HEK293 (cell line): ENCODE results near the gene PMM1.

Experiments
- GLIS1 ChIP-seq: fragments of 450-650 bp; formaldehyde crosslinking; IDR thresholded peaks from 2 replicates; pipeline ENCODE4 v1.5.1; 2016; ENCODE audit warnings: missing biosample characterization, missing genetic modification characterization
- KLF10 ChIP-seq: fragments of 450-650 bp; IDR thresholded peaks from 2 replicates; pipeline ENCODE4 v1.5.1; 2018; ENCODE audit warnings: missing biosample characterization, mild to moderate bottlenecking, missing genetic modification characterization
- MYNN ChIP-seq: fragments of 450-650 bp; formaldehyde crosslinking; IDR thresholded peaks from 2 replicates; pipeline ENCODE4 v1.5.1; 2016; ENCODE audit warnings: missing biosample characterization, missing genetic modification characterization, borderline replicate concordance
- MZF1 ChIP-seq: fragments of 450-650 bp; formaldehyde crosslinking; IDR thresholded peaks from 2 replicates; pipeline ENCODE4 v1.5.1; 2017; ENCODE audit warnings: missing biosample characterization, missing genetic modification characterization, borderline replicate concordance
- PRDM6 ChIP-seq: fragments of 450-650 bp; formaldehyde crosslinking; IDR thresholded peaks from 2 replicates; pipeline ENCODE4 v1.5.1; 2017; ENCODE audit warnings: missing biosample characterization, missing genetic modification characterization
- RBAK ChIP-seq: fragments of 450-650 bp; formaldehyde crosslinking; IDR thresholded peaks from 2 replicates; pipeline ENCODE4 v1.5.1; 2016; ENCODE audit warnings: missing biosample characterization, missing genetic modification characterization
- REPIN1 ChIP-seq: fragments of 450-650 bp; formaldehyde crosslinking; IDR thresholded peaks from 2 replicates; pipeline ENCODE4 v1.5.1; 2017; ENCODE audit warnings: missing biosample characterization, missing genetic modification characterization, low read depth
- REST ChIP-seq: fragments of 450-650 bp; formaldehyde crosslinking; IDR thresholded peaks from 2 replicates; pipeline ENCODE4 v1.5.1; 2016; ENCODE audit warnings: missing biosample characterization, missing genetic modification characterization
- SCRT1 ChIP-seq: fragments of 450-650 bp; formaldehyde crosslinking; IDR thresholded peaks from 2 replicates; pipeline ENCODE4 v1.5.1; 2016; ENCODE audit warnings: missing biosample characterization, missing genetic modification characterization, borderline replicate concordance
- ZBTB11 ChIP-seq: fragments of 450-650 bp; formaldehyde crosslinking; conservative IDR thresholded peaks from 2 replicates; pipeline ENCODE4 v1.5.1; 2016; ENCODE audit warnings: low read depth, missing biosample characterization, missing genetic modification characterization
- ZIC2 ChIP-seq: fragments of 450-650 bp; formaldehyde crosslinking; IDR thresholded peaks from 2 replicates; pipeline ENCODE4 v1.5.1; 2016; ENCODE audit warnings: missing biosample characterization, missing genetic modification characterization
- ZNF121 ChIP-seq: fragments of 450-650 bp; formaldehyde crosslinking; IDR thresholded peaks from 2 replicates; pipeline ENCODE4 v1.5.1; 2016; ENCODE audit warnings: missing biosample characterization, missing genetic modification characterization
- ZNF133 ChIP-seq: fragments of 450-650 bp; formaldehyde crosslinking; IDR thresholded peaks from 2 replicates; pipeline ENCODE4 v1.5.1; 2016; ENCODE audit warnings: missing biosample characterization, missing genetic modification characterization
- ZNF274 ChIP-seq, 2 experiments: fragments of 200-500 bp in 1 of 2; fragments of 450-650 bp in 1 of 2; sonication (Bioruptor generic) in 1 of 2; formaldehyde crosslinking in 1 of 2; IDR thresholded peaks; 2 replicates each; pipeline versions ENCODE4 v1.5.1 to v1.6.1; 2014 to 2016; ENCODE audit warnings: borderline replicate concordance in 1 of 2, inconsistent platforms in 1 of 2, low read length in 1 of 2, missing biosample characterization in 1 of 2, missing genetic modification characterization in 1 of 2
- ZNF394 ChIP-seq: fragments of 450-650 bp; formaldehyde crosslinking; IDR thresholded peaks from 2 replicates; pipeline ENCODE4 v1.5.1; 2016; ENCODE audit warnings: missing biosample characterization, missing genetic modification characterization, mild to moderate bottlenecking, moderate library complexity, borderline replicate concordance
- ZNF549 ChIP-seq: fragments of 450-650 bp; IDR thresholded peaks from 2 replicates; pipeline ENCODE4 v1.5.1; 2018; ENCODE audit warnings: missing biosample characterization, missing genetic modification characterization, mild to moderate bottlenecking, inconsistent platforms, moderate library complexity
- ZNF560 ChIP-seq: fragments of 450-650 bp; formaldehyde crosslinking; IDR thresholded peaks from 2 replicates; pipeline ENCODE4 v1.5.1; 2017; ENCODE audit warnings: missing biosample characterization, missing genetic modification characterization, borderline replicate concordance
- ZNF596 ChIP-seq: fragments of 450-650 bp; IDR thresholded peaks from 2 replicates; pipeline ENCODE4 v1.5.0; 2018; ENCODE audit warnings: missing biosample characterization, mild to moderate bottlenecking, missing genetic modification characterization, moderate library complexity
- ZNF610 ChIP-seq: fragments of 450-650 bp; formaldehyde crosslinking; IDR thresholded peaks from 2 replicates; pipeline ENCODE4 v1.5.1; 2016; ENCODE audit warnings: missing biosample characterization, missing genetic modification characterization, borderline replicate concordance
- ZNF677 ChIP-seq: fragments of 450-650 bp; IDR thresholded peaks from 2 replicates; pipeline ENCODE4 v1.5.0; 2018; ENCODE audit warnings: missing biosample characterization, mild to moderate bottlenecking, missing genetic modification characterization, moderate library complexity
- ZNF76 ChIP-seq: fragments of 450-650 bp; formaldehyde crosslinking; IDR thresholded peaks from 2 replicates; pipeline ENCODE4; 2016; ENCODE audit warnings: low read depth, missing biosample characterization, missing genetic modification characterization, borderline replicate concordance
- ZNF776 ChIP-seq: fragments of 450-650 bp; formaldehyde crosslinking; IDR thresholded peaks from 2 replicates; pipeline ENCODE4 v1.5.0; 2017; ENCODE audit warnings: missing biosample characterization, missing genetic modification characterization, borderline replicate concordance
- TF ChIP-seq, protein P1 (sequence below): fragments of 450-650 bp; formaldehyde crosslinking; IDR thresholded peaks from 2 replicates; pipeline ENCODE4 v1.5.1; 2016; ENCODE audit warnings: missing biosample characterization, missing genetic modification characterization
- TF ChIP-seq, protein P2 (sequence below): IDR thresholded peaks from 2 replicates; pipeline ENCODE4 v1.6.1; 2011; ENCODE audit warnings: mild to moderate bottlenecking, low read depth, low read length, borderline replicate concordance
- TF ChIP-seq, protein P3 (sequence below): fragments of 450-650 bp; formaldehyde crosslinking; IDR thresholded peaks from 2 replicates; pipeline ENCODE4 v1.5.1; 2016; ENCODE audit warnings: missing biosample characterization, missing genetic modification characterization, low read depth

The PMM1 gene

GRCh38 chr22:41619979-41620588 is 30.4 kb upstream of the PMM1 start (continued):
- TF ChIP-seq ZNF133: no peak
- no peak for TF ChIP-seq RBAK (tag by site-specific recombination)
- TF ChIP-seq MZF1: no peak
- no peak for TF ChIP-seq ZBTB11
- TF ChIP-seq ZNF596 (tag by site-specific recombination): no peak
- no peak for TF ChIP-seq REST (tag by site-specific recombination)
- TF ChIP-seq KLF10 (tag by site-specific recombination): no peak
- no peak for TF ChIP-seq ZNF394 (tag by site-specific recombination)
- TF ChIP-seq, protein P1, sequence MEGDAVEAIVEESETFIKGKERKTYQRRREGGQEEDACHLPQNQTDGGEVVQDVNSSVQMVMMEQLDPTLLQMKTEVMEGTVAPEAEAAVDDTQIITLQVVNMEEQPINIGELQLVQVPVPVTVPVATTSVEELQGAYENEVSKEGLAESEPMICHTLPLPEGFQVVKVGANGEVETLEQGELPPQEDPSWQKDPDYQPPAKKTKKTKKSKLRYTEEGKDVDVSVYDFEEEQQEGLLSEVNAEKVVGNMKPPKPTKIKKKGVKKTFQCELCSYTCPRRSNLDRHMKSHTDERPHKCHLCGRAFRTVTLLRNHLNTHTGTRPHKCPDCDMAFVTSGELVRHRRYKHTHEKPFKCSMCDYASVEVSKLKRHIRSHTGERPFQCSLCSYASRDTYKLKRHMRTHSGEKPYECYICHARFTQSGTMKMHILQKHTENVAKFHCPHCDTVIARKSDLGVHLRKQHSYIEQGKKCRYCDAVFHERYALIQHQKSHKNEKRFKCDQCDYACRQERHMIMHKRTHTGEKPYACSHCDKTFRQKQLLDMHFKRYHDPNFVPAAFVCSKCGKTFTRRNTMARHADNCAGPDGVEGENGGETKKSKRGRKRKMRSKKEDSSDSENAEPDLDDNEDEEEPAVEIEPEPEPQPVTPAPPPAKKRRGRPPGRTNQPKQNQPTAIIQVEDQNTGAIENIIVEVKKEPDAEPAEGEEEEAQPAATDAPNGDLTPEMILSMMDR: peak; percentile 49; the same call in 1 of the 2 replicates
- no peak for TF ChIP-seq ZNF610 (tag by site-specific recombination)
- TF ChIP-seq SCRT1 (tag by site-specific recombination): no peak
- no peak for TF ChIP-seq ZNF677 (tag by site-specific recombination)
- TF ChIP-seq ZNF549: no peak
- TF ChIP-seq MYNN (tag by site-specific recombination): no peak
- TF ChIP-seq, protein P2, sequence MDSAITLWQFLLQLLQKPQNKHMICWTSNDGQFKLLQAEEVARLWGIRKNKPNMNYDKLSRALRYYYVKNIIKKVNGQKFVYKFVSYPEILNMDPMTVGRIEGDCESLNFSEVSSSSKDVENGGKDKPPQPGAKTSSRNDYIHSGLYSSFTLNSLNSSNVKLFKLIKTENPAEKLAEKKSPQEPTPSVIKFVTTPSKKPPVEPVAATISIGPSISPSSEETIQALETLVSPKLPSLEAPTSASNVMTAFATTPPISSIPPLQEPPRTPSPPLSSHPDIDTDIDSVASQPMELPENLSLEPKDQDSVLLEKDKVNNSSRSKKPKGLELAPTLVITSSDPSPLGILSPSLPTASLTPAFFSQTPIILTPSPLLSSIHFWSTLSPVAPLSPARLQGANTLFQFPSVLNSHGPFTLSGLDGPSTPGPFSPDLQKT: no peak
- peak; percentile 41 for TF ChIP-seq GLIS1 (tag by site-specific recombination)
- no peak for TF ChIP-seq ZNF560 (tag by site-specific recombination)
- TF ChIP-seq, protein P3, sequence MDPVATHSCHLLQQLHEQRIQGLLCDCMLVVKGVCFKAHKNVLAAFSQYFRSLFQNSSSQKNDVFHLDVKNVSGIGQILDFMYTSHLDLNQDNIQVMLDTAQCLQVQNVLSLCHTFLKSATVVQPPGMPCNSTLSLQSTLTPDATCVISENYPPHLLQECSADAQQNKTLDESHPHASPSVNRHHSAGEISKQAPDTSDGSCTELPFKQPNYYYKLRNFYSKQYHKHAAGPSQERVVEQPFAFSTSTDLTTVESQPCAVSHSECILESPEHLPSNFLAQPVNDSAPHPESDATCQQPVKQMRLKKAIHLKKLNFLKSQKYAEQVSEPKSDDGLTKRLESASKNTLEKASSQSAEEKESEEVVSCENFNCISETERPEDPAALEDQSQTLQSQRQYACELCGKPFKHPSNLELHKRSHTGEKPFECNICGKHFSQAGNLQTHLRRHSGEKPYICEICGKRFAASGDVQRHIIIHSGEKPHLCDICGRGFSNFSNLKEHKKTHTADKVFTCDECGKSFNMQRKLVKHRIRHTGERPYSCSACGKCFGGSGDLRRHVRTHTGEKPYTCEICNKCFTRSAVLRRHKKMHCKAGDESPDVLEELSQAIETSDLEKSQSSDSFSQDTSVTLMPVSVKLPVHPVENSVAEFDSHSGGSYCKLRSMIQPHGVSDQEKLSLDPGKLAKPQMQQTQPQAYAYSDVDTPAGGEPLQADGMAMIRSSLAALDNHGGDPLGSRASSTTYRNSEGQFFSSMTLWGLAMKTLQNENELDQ (tag by site-specific recombination): no peak
- TF ChIP-seq ZNF121 (tag by site-specific recombination): no peak
- TF ChIP-seq ZNF274 (IDR thresholded peaks at IDR 0.05; ENCODE audit: low read length): no peak
- no peak for TF ChIP-seq ZNF274 (tag by site-specific recombination; IDR thresholded peaks at IDR 0.05; ENCODE audit: borderline replicate concordance)
- TF ChIP-seq PRDM6 (tag by site-specific recombination): 0 out of 2 replicates have a peak, but pooled peaks have one; percentile 36
- no peak for TF ChIP-seq ZIC2
- no peak for TF ChIP-seq REPIN1 (tag by site-specific recombination)
- no peak for TF ChIP-seq ZNF776
- TF ChIP-seq ZNF76: no peak
